ENCODE data around the gene ADGRE1. TPM values are rescaled to one million over a fixed set of nuclear protein-coding genes. Genes with fewer than 3 reads are reported as not detected.

The ADGRE1 gene
- total and polyA plus RNA-seq, 2 of the 4 experiments (the other 2 are of a cell fraction), result not detected

DNA sequence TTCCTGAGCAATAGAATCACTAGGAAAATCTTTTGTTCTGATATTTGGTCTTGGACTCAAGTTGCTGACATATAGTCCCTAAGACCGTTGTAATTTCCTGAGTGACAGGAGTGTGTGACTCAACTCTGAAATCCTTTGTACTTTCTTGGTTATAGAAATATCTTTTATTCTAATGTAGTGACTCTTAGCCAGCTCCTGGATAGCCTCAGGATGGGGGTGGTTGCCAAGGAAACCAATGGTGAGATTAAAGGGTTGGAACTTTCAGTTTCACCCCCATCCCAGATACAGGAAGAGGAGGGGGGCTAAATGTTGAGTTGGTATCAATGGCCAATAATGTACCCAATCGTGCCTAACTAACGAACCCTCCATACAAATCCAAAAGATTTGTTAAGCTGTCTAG is 92.0 kb downstream of the ADGRE1 start:
- H3K4me2 ChIP-seq (ENCODE audit: low read depth, low read length), result no peak overlapping the region
- no peak overlapping the region for H3K18ac ChIP-seq (ENCODE audit: low read depth, low read length)
- no peak overlapping the region for H2AFZ ChIP-seq (replicated peaks; ENCODE audit: low read length, poor library complexity)
- intact Hi-C loops (cut with micrococcal nuclease), result no loop called here
- no peak for TF ChIP-seq MXI1 (IDR thresholded peaks at IDR 0.05; ENCODE audit: borderline replicate concordance, low read depth, low read length)
- no peak for TF ChIP-seq NFE2L2 (IDR thresholded peaks at IDR 0.05; ENCODE audit: low read depth, low read length)
- TF ChIP-seq RAD21 (IDR thresholded peaks at IDR 0.05; ENCODE audit: low read length), result no peak
- no peak for TF ChIP-seq CEBPB (IDR thresholded peaks at IDR 0.05; ENCODE audit: low read depth, low read length)
- TF ChIP-seq RFX5 (IDR thresholded peaks at IDR 0.05; ENCODE audit: low read depth, low read length), result no peak
- TF ChIP-seq BHLHE40 (IDR thresholded peaks at IDR 0.05; ENCODE audit: low read depth, low read length), result no peak
- TF ChIP-seq, protein P1, sequence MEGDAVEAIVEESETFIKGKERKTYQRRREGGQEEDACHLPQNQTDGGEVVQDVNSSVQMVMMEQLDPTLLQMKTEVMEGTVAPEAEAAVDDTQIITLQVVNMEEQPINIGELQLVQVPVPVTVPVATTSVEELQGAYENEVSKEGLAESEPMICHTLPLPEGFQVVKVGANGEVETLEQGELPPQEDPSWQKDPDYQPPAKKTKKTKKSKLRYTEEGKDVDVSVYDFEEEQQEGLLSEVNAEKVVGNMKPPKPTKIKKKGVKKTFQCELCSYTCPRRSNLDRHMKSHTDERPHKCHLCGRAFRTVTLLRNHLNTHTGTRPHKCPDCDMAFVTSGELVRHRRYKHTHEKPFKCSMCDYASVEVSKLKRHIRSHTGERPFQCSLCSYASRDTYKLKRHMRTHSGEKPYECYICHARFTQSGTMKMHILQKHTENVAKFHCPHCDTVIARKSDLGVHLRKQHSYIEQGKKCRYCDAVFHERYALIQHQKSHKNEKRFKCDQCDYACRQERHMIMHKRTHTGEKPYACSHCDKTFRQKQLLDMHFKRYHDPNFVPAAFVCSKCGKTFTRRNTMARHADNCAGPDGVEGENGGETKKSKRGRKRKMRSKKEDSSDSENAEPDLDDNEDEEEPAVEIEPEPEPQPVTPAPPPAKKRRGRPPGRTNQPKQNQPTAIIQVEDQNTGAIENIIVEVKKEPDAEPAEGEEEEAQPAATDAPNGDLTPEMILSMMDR (conservative IDR thresholded peaks at IDR 0.05; ENCODE audit: low read depth, low read length), result no peak
- TF ChIP-seq MAFK (IDR thresholded peaks at IDR 0.05; ENCODE audit: low read depth, low read length), result no peak
- no peak for TF ChIP-seq MAZ (IDR thresholded peaks at IDR 0.05; ENCODE audit: borderline replicate concordance, low read depth, low read length)
- no peak for TF ChIP-seq SMC3 (IDR thresholded peaks at IDR 0.05; ENCODE audit: low read depth, low read length)
- no peak for TF ChIP-seq FOS (IDR thresholded peaks at IDR 0.05; ENCODE audit: low read depth, low read length)
- TF ChIP-seq, protein P2, sequence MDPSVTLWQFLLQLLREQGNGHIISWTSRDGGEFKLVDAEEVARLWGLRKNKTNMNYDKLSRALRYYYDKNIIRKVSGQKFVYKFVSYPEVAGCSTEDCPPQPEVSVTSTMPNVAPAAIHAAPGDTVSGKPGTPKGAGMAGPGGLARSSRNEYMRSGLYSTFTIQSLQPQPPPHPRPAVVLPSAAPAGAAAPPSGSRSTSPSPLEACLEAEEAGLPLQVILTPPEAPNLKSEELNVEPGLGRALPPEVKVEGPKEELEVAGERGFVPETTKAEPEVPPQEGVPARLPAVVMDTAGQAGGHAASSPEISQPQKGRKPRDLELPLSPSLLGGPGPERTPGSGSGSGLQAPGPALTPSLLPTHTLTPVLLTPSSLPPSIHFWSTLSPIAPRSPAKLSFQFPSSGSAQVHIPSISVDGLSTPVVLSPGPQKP (IDR thresholded peaks at IDR 0.05; ENCODE audit: borderline replicate concordance, low read depth, low read length), result no peak
- TF ChIP-seq CHD1 (IDR thresholded peaks at IDR 0.05; ENCODE audit: low read depth, low read length), result no peak
- H3K4me3 ChIP-seq (ENCODE audit: insufficient read depth, low read depth, low read length), result no peak overlapping the region
- no peaks in the 10 kb centered on the region for H3K79me1 ChIP-seq (ENCODE audit: low read depth in 1 of 2, low read length in 2 of 2)
- POLR2A ChIA-PET (ENCODE audit: unreplicated experiment), result no interaction called here
- H2BK15ac ChIP-seq (ENCODE audit: low read depth, low read length), result no peak overlapping the region
- H4K8ac ChIP-seq (ENCODE audit: low read depth in 2 of 2, low read length in 2 of 2), result no peak overlapping the region
- no peak overlapping the region for H3K23ac ChIP-seq (ENCODE audit: low read depth, low read length)
- no peak overlapping the region for H3K9ac ChIP-seq (ENCODE audit: low read depth, low read length)
- CTCF ChIA-PET, result no interaction called here
- H4K91ac ChIP-seq (ENCODE audit: insufficient read depth, low read depth, low read length), result no peak overlapping the region
- no peaks in the 10 kb centered on the region for H3K4me1 ChIP-seq (ENCODE audit: control insufficient read depth, insufficient read depth, low read length)
- H4K20me1 ChIP-seq (ENCODE audit: insufficient read depth, low read length), result no peaks in the 10 kb centered on the region
- no TSS peak for BruUV-seq (replicated peaks)
- H2BK5ac ChIP-seq (ENCODE audit: low read depth, low read length, poor library complexity, severe bottlenecking), result no peak overlapping the region
- no CpG with 5 or more reads among the region's 3 CpGs for WGBS, 2 experiments (ENCODE audit: extremely low coverage in 2 of 2, insufficient read length in 1 of 2)
- H3K4ac ChIP-seq (ENCODE audit: low read depth, low read length), result no peak overlapping the region
- DNase-seq, result no peak
- no peak for ATAC-seq (ENCODE audit: low read depth)
- H3K36me3 ChIP-seq (ENCODE audit: control insufficient read depth, insufficient read depth, low read length), result no peaks in the 10 kb centered on the region
- no peak overlapping the region for H2AK5ac ChIP-seq (ENCODE audit: low read depth, low read length)
- no peak overlapping the region for H2BK20ac ChIP-seq (ENCODE audit: low read depth, low read length)
- no peak overlapping the region for H3K14ac ChIP-seq (replicated peaks; ENCODE audit: low read depth, low read length)
- H4K5ac ChIP-seq (ENCODE audit: low read depth, low read length), result no peak overlapping the region
- no peak overlapping the region for H2BK120ac ChIP-seq (ENCODE audit: low read depth, low read length)
- no peak overlapping the region for H2AK9ac ChIP-seq (replicated peaks; ENCODE audit: low read depth, low read length, poor library complexity)
- H3K56ac ChIP-seq (ENCODE audit: extremely low read depth, insufficient read depth, low read length), result no peak overlapping the region
- no peak overlapping the region for H3K27ac ChIP-seq (ENCODE audit: insufficient read depth, low read length)
- no peaks in the 10 kb centered on the region for H3K9me1 ChIP-seq (ENCODE audit: insufficient read depth, low read length)
- no peaks in the 10 kb centered on the region for H3K27me3 ChIP-seq (ENCODE audit: control insufficient read depth, insufficient read depth, low read length)
- in situ Hi-C loops (cut with MboI; ENCODE audit: low sequenced_read_pairs), result no loop called here
- dilution Hi-C loops (cut with HindIII; ENCODE audit: low sequenced_read_pairs, unreplicated experiment), result no loop called here
- H3K9me3 ChIP-seq (ENCODE audit: control insufficient read depth, insufficient read depth, low read length), result peaks cover 10% of the 10 kb centered on the region
